NCI-H2196 (cell line): Measurements from ENCODE around the gene PRMT5.

Experiments used
- DNase-seq: peaks from one replicate; lab custom pipeline; 2025; ENCODE audit not compliant: unreplicated experiment; lab: John Stamatoyannopoulos, UW

The PRMT5 gene

DNA sequence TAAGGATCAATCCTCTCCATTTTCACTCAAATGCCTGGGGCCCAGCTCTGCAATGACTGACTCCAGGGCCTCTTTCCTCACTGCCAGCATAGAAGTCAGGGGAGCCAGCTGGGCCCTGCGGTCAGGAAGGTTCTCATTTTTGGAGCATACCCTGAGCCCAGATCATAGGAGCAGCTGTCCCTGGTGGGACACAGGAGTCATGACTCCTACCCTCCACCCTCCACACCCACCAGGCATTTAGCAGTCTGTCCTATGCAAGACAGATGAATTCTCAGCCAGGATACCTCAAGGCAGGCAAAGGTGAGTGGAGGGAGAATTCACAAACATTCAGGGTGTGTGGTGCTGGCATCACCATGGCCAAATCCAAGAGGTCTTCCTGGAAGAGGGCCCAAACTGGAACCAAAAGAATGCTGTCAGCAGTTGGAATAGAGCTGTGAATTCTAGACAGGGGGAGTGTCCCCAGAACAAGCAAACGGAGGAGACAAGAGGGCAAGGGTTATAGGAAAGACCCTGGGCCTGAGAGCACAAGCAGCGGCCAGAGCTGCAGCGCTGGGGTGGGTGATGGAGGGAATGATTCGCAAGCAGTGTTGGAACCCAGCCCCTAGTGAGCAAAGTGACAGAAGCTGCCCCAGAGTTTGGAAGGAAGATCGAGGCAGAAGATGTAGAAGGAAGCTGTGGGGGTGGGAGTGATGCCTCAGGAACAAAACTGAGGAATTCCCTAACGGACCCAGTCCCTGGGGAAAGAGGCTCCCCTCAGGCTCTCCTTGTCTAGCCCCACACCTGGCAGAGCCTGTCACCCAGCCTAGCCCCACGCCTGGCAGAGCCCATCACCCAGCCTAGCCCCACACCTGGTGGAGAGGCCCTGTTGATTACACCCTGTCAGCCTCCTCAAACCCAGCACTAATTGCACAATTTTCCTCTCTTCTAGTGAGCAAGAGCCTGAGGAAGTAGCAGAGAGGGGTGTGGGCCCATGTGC, 50.6 kb downstream of the PRMT5 start:
- no peak for DNase-seq

DNA sequence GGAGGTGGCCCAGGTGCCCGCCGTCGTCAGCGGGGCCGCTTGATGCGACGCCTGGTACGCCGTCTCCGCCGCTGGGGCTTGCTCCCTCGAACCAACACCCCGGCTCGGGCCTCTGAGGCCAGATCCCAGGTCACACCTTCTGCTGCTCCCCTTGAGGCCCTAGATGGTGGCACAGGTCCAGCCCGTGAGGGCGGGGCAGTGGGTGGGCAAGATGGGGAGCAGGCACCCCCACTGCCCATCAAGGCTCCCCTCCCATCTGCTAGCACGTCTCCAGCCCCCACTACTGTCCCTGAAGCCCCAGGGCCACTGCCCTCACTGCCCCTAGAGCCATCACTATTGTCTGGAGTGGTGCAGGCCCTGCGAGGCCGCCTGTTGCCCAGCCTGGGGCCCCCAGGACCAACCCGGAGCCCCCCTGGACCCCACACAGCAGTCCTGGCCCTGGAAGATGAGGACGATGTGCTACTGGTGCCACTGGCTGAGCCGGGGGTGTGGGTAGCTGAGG, 52.1 kb downstream of the PRMT5 start:
- no peak for DNase-seq

DNA sequence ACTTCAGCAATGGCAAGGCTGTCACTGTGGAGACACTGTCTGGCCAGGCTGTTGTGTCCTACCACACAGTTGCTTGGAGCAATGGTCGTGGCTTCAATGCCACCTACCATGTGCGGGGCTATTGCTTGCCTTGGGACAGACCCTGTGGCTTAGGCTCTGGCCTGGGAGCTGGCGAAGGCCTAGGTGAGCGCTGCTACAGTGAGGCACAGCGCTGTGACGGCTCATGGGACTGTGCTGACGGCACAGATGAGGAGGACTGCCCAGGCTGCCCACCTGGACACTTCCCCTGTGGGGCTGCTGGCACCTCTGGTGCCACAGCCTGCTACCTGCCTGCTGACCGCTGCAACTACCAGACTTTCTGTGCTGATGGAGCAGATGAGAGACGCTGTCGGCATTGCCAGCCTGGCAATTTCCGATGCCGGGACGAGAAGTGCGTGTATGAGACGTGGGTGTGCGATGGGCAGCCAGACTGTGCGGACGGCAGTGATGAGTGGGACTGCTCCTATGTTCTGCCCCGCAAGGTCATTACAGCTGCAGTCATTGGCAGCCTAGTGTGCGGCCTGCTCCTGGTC, 53.3 kb downstream of the PRMT5 start:
- no peak for DNase-seq

DNA sequence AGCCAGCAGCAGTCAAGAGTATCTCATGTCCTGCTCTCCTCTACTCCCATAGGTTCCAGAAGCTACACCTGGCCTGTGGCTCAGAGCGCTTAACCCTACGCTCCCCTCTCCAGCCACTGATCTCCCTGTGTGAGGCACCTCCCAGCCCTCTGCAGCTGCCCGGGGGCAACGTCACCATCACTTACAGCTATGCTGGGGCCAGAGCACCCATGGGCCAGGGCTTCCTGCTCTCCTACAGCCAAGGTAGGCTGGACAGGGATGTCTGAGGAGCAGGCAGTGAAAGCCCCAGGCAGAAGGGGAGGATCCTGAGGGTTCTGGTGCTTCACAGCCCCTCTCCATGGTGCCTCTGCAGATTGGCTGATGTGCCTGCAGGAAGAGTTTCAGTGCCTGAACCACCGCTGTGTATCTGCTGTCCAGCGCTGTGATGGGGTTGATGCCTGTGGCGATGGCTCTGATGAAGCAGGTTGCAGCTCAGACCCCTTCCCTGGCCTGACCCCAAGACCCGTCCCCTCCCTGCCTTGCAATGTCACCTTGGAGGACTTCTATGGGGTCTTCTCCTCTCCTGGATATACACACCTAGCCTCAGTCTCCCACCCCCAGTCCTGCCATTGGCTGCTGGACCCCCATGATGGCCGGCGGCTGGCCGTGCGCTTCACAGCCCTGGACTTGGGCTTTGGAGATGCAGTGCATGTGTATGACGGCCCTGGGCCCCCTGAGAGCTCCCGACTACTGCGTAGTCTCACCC, 54.0 kb downstream of the PRMT5 start:
- no peak for DNase-seq

DNA sequence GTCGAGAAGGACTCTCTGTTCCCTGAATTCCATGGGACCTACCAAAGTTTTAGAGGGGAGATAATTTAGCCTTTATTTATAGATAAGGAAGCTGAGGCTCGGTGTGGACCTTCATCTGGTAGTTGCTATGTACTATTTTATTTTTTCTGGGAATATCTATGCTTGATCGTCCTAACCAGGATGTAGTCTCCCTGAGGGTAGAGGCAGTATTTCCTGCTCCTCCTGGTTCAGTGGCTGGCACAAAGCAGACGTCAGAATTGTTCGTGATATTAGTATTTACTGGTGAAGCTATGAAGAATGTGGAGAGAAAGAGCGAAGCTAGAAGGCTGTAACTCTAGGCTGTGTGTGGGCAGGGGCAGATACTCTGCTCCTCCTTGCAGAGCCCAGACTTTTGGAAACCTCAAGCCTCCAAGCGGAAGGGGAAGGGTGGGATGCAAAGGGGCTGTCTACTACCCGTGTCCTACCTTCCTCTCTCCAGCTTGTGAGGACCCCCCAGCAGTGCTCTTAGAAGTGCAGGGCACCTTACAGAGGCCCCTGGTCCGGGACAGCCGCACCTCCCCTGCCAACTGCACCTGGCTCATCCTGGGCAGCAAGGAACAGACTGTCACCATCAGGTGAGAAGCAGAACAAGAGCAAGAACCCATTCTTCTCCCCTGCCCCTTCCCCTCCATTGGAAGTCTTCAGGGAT, 56.2 kb downstream of the PRMT5 start:
- DNase-seq, result no peak

DNA sequence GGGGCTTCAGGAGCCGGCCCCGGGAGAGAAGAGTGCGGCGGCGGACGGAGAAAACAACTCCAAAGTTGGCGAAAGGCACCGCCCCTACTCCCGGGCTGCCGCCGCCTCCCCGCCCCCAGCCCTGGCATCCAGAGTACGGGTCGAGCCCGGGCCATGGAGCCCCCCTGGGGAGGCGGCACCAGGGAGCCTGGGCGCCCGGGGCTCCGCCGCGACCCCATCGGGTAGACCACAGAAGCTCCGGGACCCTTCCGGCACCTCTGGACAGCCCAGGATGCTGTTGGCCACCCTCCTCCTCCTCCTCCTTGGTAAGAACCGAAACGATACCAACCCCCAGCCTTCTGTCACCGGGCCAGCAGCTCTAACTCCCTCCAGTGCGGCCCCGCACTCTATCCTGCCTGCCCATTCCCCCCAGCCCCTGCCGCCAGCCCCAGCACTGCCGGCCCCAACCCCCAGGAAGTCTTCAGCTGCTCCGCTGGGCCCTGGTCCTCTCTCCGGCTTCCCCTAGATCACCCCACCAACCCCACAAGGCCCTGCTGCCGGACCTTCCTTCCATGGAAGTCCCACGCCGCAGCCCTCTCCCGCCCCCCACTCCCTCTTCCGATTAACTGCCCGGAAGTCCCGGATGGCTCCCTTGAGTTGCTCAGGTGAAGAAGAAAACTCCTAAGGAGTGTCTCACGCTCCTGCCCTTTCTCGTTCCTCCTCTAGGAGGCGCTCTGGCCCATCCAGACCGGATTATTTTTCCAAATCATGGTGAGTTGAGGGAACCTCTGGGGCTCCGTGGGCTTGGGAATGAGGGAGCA, 56.9 kb downstream of the PRMT5 start:
- peak; percentile 84 for DNase-seq

DNA sequence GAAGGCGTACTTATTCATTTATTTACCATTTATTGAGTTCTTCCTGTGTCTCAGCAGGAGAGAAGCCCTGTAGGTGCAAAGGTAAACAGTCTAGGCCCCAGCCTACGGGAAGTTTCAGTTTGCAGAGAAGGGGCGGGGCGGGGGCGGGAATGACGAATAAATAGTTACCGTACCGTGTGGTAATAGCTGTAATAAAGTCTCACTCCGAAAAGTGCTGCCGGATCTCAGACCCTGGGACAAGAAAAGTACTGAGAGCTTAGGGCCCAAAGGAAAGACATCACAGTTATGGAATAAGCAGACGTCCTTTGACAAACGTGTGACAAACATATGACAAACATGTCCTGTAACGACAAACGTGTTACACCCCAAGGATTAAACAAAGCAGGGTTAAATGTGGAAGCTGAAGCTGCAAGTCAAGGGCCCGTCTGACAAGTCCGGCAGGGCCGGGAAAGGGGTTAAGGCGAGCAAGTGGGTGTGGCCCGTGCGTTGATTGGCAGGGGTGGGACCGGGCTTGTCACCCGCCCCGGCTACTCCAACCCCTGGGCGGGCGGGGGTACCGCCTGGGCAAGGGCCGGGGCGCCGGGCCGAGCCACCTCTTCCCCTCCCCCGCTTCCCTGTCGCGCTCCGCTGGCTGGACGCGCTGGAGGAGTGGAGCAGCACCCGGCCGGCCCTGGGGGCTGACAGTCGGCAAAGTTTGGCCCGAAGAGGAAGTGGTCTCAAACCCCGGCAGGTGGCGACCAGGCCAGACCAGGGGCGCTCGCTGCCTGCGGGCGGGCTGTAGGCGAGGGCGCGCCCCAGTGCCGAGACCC, 57.7 kb downstream of the PRMT5 start, which contains the start of gene LRP10:
Gene LRP10 (plus strand): TSS at position 517 of the 809 bp plus-strand sequence. CDS start 564 bp downstream, outside the sequence.
- DNase-seq, result peak; percentile 90

GRCh38 chr14:22870811-22871223, 58.4 kb downstream of the PRMT5 start:
- no peak for DNase-seq
